PC-3 (cell line): ENCODE results near the gene USP9Y. TPM values are rescaled to one million over a fixed set of nuclear protein-coding genes. Genes with fewer than 3 reads are reported as not detected.

Experiments used
- ATAC-seq: fragments of 200-7000 bp; cut with Tn5 transposase; 2 replicates; pipeline ENCODE4 v1.9.1; 2020; ENCODE audit warnings: mild to moderate bottlenecking, moderate library complexity
- BruUV-seq: library from RNA; stranded (reverse); fragments of 400-500 nt; replicated peaks from 2 replicates; lab custom pipeline; 2021; lab: Mats Ljungman, UMichigan
- CTCF ChIA-PET: fragments of 300-600 bp; sonication (Branson Sonifier 250); formaldehyde crosslinking; loops from one replicate; lab custom pipeline; 2022; ENCODE audit warnings: antibody characterized with exemption; lab: Charles Lee
- POLR2A ChIA-PET: fragments of 300-600 bp; sonication (Branson Sonifier 250); formaldehyde crosslinking; loops from one replicate; lab custom pipeline; 2022; ENCODE audit warnings: antibody characterized with exemption; ENCODE audit not compliant: unreplicated experiment; lab: Charles Lee
- DNase-seq: peaks from one replicate; pipeline ENCODE4 v3.0.0-alpha.2; 2015
- H2AFZ ChIP-seq: fragments of 300-600 bp; sonication (generic); 2 replicates; pipeline ENCODE4 v1.6.0; 2016; ENCODE audit warnings: antibody characterized with exemption, low read length
- H3F3A ChIP-seq: fragments of 300-600 bp; sonication (generic); one replicate; pipeline ENCODE4 v1.6.0; 2017; ENCODE audit warnings: antibody characterized with exemption, low read length, control low read depth, mild to moderate bottlenecking; ENCODE audit not compliant: unreplicated experiment
- H3K27ac ChIP-seq: fragments of 300-600 bp; sonication (generic); 2 replicates; pipeline ENCODE4 v1.5.1; 2016; ENCODE audit warnings: mild to moderate bottlenecking, low read length
- H3K27me3 ChIP-seq: fragments of 300-600 bp; sonication (generic); 2 replicates; pipeline ENCODE4 v1.6.1; 2016; ENCODE audit warnings: low read length, mixed read lengths
- H3K36me3 ChIP-seq: fragments of 300-600 bp; sonication (generic); 2 replicates; pipeline ENCODE4 v1.6.1; 2016; ENCODE audit warnings: low read depth, mixed run types, low read length, mixed read lengths
- H3K4me1 ChIP-seq: fragments of 300-600 bp; sonication (generic); 2 replicates; pipeline ENCODE4 v1.5.1; 2016; ENCODE audit warnings: low read length; ENCODE audit not compliant: insufficient read depth
- H3K4me2 ChIP-seq: fragments of 300-600 bp; sonication (generic); 2 replicates; pipeline ENCODE4 v1.6.0; 2016; ENCODE audit warnings: low read length
- H3K4me3 ChIP-seq: fragments of 300-600 bp; sonication (generic); 2 replicates; pipeline ENCODE4 v1.5.1; 2016; ENCODE audit warnings: mild to moderate bottlenecking, low read length, mixed read lengths
- H3K79me2 ChIP-seq: fragments of 300-600 bp; sonication (generic); 2 replicates; pipeline ENCODE4 v1.6.1; 2017; ENCODE audit warnings: low read length, mixed read lengths
- H3K9ac ChIP-seq: fragments of 300-600 bp; sonication (generic); 2 replicates; pipeline ENCODE4 v1.6.0; 2016; ENCODE audit warnings: mild to moderate bottlenecking, low read length
- H3K9me2 ChIP-seq: fragments of 300-600 bp; sonication (generic); replicated peaks from 2 replicates; pipeline ENCODE4 v1.6.1; 2016; ENCODE audit warnings: mixed run types, low read length, mixed read lengths
- H3K9me3 ChIP-seq: fragments of 300-600 bp; sonication (generic); 2 replicates; pipeline ENCODE4 v1.6.1; 2016; ENCODE audit warnings: low read length, mixed read lengths
- H4K20me1 ChIP-seq: fragments of 300-600 bp; sonication (generic); 2 replicates; pipeline ENCODE4 v1.6.1; 2016; ENCODE audit warnings: low read length, mixed read lengths
- EZH2 ChIP-seq: fragments of 300-600 bp; sonication (generic); IDR thresholded peaks from one replicate; pipeline ENCODE4 v1.6.1; 2017; ENCODE audit warnings: antibody characterized with exemption, mild to moderate bottlenecking, low read length; ENCODE audit not compliant: unreplicated experiment
- EZH2phosphoT487 ChIP-seq: fragments of 300-600 bp; sonication (generic); IDR thresholded peaks from 2 replicates; pipeline ENCODE4 v1.6.1; 2018; ENCODE audit warnings: mild to moderate bottlenecking, antibody characterized with exemption, low read length, borderline replicate concordance
- intact Hi-C: fragments of 100-400 bp; cut with micrococcal nuclease; formaldehyde crosslinking; loops from 2 replicates; pipeline ENCODE4 v1.9.0; 2023
- total RNA-seq: library from RNA; depleted of rRNA; stranded (reverse); fragments of >200 nt; gene quantifications from 2 replicates; pipeline ENCODE4 v1.2.3, GENCODE V29; 2014
- TF ChIP-seq, protein P1 (sequence below): fragments of 300-600 bp; sonication (generic); conservative IDR thresholded peaks from 2 replicates; pipeline ENCODE4 v1.5.1; 2017; ENCODE audit warnings: antibody characterized with exemption, low read depth, mild to moderate bottlenecking, low read length

USP9Y gene
- total RNA-seq, 1 experiment from 2014 or later, result not detected

DNA sequence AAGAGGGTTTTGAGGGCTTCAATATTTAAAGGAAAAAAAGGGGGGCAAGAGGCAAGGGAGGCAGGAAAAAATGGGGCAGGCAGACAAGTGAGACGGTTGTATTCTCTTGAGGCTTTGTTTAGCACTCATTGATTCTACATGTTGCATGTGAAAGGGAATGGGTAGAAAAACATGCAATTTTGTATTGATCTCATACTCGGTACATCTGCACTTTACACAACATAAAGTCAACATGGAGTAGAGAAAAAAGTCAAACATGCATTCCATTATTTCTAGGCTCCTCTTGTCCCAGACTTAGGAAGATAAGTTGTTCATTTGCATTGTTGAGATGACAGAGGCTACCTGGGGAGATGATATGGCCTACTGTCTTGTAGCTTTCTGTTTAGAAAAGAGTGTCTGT is 166.9 kb downstream of the USP9Y start:
- Histone ChIP-seq H3K27ac (no peak overlapping the region), H3K9me2 (no peaks in the 10 kb centered on the region), H3K9me3 (no peaks in the 10 kb centered on the region), H3K9ac (no peak overlapping the region), H4K20me1 (no peaks in the 10 kb centered on the region), H3F3A (no peaks in the 10 kb centered on the region), H3K4me1 (no peaks in the 10 kb centered on the region), H3K4me2 (no peak overlapping the region), H3K79me2 (no peaks in the 10 kb centered on the region), H3K27me3 (no peaks in the 10 kb centered on the region), H3K36me3 (no peaks in the 10 kb centered on the region), H2AFZ (no peak overlapping the region), H3K4me3 (no peak overlapping the region)
- CTCF ChIA-PET, result no interaction called here
- ATAC-seq (no peak), DNase-seq (no peak)
- no peak for TF ChIP-seq EZH2
- TF ChIP-seq EZH2phosphoT487, result no peak
- TF ChIP-seq, protein P1, sequence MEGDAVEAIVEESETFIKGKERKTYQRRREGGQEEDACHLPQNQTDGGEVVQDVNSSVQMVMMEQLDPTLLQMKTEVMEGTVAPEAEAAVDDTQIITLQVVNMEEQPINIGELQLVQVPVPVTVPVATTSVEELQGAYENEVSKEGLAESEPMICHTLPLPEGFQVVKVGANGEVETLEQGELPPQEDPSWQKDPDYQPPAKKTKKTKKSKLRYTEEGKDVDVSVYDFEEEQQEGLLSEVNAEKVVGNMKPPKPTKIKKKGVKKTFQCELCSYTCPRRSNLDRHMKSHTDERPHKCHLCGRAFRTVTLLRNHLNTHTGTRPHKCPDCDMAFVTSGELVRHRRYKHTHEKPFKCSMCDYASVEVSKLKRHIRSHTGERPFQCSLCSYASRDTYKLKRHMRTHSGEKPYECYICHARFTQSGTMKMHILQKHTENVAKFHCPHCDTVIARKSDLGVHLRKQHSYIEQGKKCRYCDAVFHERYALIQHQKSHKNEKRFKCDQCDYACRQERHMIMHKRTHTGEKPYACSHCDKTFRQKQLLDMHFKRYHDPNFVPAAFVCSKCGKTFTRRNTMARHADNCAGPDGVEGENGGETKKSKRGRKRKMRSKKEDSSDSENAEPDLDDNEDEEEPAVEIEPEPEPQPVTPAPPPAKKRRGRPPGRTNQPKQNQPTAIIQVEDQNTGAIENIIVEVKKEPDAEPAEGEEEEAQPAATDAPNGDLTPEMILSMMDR, result no peak
- POLR2A ChIA-PET, result no interaction called here
- BruUV-seq, result no TSS peak
- intact Hi-C loops, result no loop called here

DNA sequence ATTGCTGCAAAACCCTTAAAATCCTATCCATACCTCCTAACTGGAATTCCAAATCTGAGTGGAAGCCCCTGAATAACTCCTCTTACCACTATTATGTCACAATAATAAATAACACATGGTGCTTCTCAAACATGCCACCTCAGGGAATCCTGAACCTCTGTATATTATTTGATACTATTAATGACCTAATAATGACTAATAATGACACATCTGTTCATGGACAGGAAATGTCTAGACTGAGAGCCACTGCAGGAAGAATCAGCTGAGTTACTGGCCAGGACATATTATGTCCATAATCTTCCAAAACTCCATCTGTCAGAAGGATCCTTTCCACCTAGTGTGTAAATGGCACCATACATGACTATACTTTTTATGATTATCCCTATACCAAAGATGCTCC is 195.9 kb downstream of the USP9Y start:
- DNase-seq, result no peak
- TF ChIP-seq, protein P1, result no peak
- no peak for TF ChIP-seq EZH2
- TF ChIP-seq EZH2phosphoT487, result no peak

DNA sequence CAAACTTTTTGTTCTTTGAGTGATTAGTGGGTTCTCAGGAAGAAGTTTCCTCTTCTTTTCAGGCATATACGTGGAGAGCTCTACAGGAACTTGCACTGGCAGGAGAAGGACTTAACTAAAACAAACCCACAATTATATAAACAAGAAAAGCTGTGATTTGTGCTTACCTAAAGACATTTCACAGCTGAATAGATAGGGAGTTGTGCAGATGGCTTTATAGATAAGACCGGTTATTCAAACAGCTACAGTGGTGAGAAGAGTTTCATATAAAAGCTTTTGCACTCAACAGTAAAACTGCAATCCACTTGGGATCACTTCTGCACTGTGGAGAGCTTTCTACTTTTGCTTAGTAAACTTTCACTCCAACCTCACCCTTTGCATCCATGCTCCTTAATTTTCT is 197.6 kb downstream of the USP9Y start:
- ATAC-seq, result no peak
- intact Hi-C loops, result no loop called here

More for the DNA sequence above, 195.9 kb downstream of the USP9Y start:
- ChIA-PET POLR2A (no interaction called here), CTCF (no interaction called here)
- no peaks in the 10 kb centered on the region for H3K27me3 ChIP-seq
- no peak overlapping the region for H3K4me2 ChIP-seq
- no peak for ATAC-seq
- H3K9me3 ChIP-seq, result no peaks in the 10 kb centered on the region
- H3F3A ChIP-seq, result no peaks in the 10 kb centered on the region
- H3K79me2 ChIP-seq, result no peaks in the 10 kb centered on the region
- no peak overlapping the region for H3K27ac ChIP-seq
- intact Hi-C loops, result no loop called here
- BruUV-seq, result no TSS peak
- no peaks in the 10 kb centered on the region for H3K36me3 ChIP-seq
- H3K9ac ChIP-seq, result no peak overlapping the region
- no peaks in the 10 kb centered on the region for H3K4me1 ChIP-seq
- H3K4me3 ChIP-seq, result no peak overlapping the region
- H4K20me1 ChIP-seq, result no peaks in the 10 kb centered on the region
- H2AFZ ChIP-seq, result no peak overlapping the region
- no peaks in the 10 kb centered on the region for H3K9me2 ChIP-seq

More for the DNA sequence above, 197.6 kb downstream of the USP9Y start:
- POLR2A ChIA-PET, result no interaction called here
- Histone ChIP-seq H3K27ac (no peak overlapping the region), H3K9me2 (no peaks in the 10 kb centered on the region), H2AFZ (no peak overlapping the region), H3F3A (no peaks in the 10 kb centered on the region), H3K9ac (no peak overlapping the region), H4K20me1 (no peaks in the 10 kb centered on the region), H3K36me3 (no peaks in the 10 kb centered on the region), H3K9me3 (no peaks in the 10 kb centered on the region), H3K4me2 (no peak overlapping the region), H3K79me2 (no peaks in the 10 kb centered on the region), H3K27me3 (no peaks in the 10 kb centered on the region), H3K4me1 (no peaks in the 10 kb centered on the region), H3K4me3 (no peak overlapping the region)
- BruUV-seq, result no TSS peak
- CTCF ChIA-PET, result no interaction called here
- TF ChIP-seq, protein P1, result no peak
- no peak for DNase-seq
